Measurements from ENCODE around the gene TBX2.

- no peak for TF ChIP-seq ZNF274 (IDR thresholded peaks at IDR 0.05; ENCODE audit: low read length)
- TF ChIP-seq ZNF274 (tag by site-specific recombination; IDR thresholded peaks at IDR 0.05; ENCODE audit: borderline replicate concordance) = no peak
- TF ChIP-seq TCF7L2 (IDR thresholded peaks at IDR 0.05; ENCODE audit: borderline replicate concordance, low read depth, low read length) = no peak
Measured at GRCh38 chr17:61383689-61384201, 15.9 kb upstream of the TBX2 start.
